Activated CD4-positive, CD25-positive, alpha-beta regulatory T cell treated with anti-CD3 and anti-CD28 coated beads, Interleukin-2, amount 50 U/mL, for 16 hours (primary cell): ENCODE measurements around the gene SERBP1.
"Not testable (repeated sequence)": the region's sequence is repeated elsewhere in the genome, so short reads cannot be mapped to it uniquely, and the experiment has no call there.

Experiments
- DNase-seq: peaks from one replicate; pipeline ENCODE4 v3.0.0-alpha.2; 2020; ENCODE audit warnings: low read depth, low spot score

The SERBP1 gene

DNA sequence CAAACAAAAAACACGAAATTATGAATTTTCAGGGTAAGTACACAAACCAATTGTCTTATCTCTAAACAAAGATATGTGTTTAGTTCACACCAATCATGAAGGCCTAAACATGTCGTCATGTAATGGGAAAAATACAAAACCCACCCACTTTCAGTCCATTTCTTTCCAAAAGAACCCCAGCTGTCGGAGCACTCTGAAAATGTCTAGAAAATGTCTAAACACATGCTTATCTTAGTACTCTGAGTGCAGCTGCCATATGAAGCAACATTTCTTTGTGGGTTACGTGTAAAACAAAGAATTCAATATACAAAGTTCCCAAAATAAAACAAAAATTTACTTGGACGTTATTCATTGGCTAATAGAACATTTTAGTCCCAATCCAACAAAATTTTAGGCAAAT is 22.7 kb downstream of the SERBP1 start:
- no peak for DNase-seq

- DNase-seq = no peak
Measured at GRCh38 chr1:67405473-67406245, 24.5 kb downstream of the SERBP1 start.

DNA sequence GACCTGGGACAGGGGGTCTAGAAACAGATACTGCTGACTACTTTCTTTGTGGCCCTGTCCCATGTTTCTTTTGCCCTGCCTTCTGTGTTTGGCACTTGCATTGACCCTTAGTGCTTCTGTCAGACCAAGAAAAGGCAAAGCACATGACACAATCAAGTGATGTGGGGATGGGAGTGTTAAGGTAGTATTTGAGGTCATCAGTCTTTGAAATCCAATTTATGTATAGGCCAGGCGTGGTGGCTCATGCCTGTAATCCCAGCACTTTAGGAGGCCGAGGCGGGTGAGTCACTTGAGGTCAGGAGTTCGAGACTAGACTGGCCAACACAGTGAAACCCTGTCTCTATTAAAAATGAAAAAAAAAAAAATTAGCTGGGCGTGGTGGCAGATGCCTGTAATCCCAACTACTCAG is 26.0 kb downstream of the SERBP1 start:
- no peak for DNase-seq

DNA sequence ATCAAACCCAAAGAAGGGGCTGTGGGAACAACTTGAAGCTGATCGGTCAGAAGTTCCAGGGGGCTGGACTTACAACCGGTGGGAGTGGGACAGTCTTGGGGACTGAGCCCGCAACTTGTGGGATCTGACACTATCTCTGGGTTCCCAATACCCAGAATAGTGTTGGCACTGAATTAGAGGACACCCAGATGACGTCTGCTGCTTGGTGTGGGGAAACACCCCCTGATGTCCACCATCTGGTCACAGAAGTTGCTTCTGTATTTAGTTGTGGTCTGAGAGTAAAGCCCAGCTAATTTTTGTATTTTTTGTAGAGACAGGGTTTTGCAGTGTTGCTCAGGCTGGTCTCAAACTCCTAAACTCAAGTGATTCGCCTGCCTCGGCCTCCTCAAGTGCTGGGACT is 28.8 kb downstream of the SERBP1 start:
- DNase-seq = no peak

- DNase-seq = not testable (repeated sequence)
Measured at GRCh38 chr1:67400029-67400786, 30.0 kb downstream of the SERBP1 start.

- DNase-seq = no peak
Measured at GRCh38 chr1:67399199-67399993, 30.8 kb downstream of the SERBP1 start.

DNA sequence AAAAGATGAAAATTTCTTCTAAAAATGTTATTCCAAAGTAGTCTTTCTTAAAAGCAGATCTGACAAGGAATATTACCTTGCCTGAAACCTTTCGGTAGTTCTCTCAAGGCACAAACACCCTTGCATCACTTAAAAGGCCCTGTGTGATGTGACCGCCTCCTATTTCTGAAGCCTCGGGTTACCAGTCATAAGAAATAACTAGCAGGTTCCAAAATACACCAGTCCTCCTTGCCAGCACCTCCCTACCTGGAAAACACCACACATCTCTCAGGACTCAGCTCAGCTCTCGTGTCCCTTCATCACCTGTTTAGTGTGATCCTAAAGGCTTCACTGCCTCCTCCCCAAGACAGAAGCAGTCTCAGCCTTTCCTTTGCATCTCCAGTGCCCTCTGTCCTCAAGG is 35.7 kb downstream of the SERBP1 start:
- DNase-seq = no peak

- DNase-seq = no peak
Measured at GRCh38 chr1:67393737-67394136, 36.5 kb downstream of the SERBP1 start.

DNA sequence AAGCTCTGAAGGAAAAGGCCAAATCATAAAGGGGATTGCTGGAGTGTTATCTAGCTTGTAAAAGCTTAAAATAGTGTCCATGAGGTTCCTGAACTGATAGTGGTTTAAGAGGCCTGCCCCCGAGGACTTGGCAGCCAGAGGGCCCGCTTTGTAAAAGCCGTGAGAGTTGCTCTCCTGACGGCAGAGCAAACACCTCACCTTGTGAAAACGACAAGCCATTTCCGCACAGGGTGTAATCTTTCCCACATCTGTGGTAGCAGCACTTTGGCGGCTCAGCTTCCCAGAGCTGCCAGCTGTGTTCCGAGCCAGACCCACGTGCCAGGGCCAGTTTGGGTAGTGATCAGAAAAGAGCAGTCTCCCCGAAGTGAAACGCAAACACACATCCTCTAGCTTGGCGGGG is 37.0 kb downstream of the SERBP1 start:
- DNase-seq = no peak

- no peak for DNase-seq
Measured at GRCh38 chr1:67390041-67390887, 39.9 kb downstream of the SERBP1 start.

DNA sequence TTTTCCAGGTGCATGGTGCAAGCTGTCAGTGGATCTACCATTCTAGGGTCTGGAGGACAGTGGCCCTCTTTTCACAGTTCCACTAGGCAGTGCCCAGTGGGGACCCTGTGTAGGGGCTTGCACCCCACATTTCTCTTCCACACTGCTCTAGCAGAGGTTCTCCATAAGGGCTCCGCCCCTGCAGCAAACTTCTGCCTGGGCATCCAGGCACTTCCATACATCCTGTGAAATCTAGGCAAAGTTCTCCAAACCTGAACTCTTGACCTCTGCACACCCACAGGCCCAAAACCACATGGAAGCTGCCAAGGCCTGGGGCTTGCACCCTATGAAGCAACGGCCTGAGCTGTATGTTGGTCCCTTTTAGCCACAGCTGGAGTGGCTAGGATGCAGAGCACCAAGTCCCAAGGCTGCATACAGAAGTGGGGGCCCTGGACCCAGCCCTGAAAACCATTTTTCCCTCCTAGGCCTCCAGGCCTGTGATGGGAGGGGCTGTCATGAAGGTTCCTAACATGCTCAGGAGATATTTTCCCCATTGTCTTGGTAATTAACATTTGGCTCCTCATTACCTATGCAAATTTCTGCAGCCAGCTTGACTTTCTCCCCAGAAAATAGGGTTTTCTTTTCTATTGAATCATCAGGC is 46.1 kb downstream of the SERBP1 start:
- DNase-seq = no peak

- no peak for DNase-seq
Measured at GRCh38 chr1:67382292-67382691, 47.9 kb downstream of the SERBP1 start.

- DNase-seq = no peak
Measured at GRCh38 chr1:67381154-67381553, 49.0 kb downstream of the SERBP1 start.

DNA sequence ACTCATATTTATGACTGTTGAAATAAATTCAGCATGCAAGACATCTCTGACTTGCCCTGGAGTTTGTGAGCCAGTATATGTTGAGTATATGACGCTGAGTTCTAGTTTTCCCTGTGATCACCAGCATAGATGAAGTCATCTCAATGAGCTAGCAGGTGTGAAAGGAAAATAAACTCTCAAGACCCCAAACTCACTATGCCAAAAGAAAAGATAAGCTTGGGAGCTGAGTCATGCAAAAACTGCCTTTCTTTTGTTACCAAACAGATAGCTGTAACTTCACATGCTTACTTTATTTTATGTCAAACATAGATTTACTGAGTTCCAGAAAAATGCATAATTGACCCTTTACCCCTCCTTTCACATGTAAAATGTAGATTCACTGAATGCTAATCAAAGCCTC is 52.9 kb downstream of the SERBP1 start:
- DNase-seq = no peak

DNA sequence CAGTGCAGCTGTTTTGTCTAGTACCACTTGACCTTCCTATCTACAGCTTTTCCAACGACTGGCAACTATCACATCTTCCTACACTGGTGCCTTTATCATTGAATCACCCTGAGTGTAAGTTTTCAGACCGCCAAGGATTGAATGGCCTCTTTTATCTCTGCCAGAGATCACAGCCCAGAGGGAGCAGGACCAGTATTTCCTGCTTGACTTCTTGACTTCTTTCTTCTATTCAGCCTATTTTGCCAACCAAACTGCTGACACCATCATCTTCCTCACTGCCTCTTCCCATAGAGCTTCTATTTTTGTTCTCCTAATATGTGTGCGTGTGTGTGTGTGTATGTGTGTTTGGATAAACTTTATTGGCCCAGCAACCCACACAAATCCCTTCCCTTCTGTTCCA is 53.8 kb downstream of the SERBP1 start:
- no peak for DNase-seq

- no peak for DNase-seq
Measured at GRCh38 chr1:67372898-67373297, 57.3 kb downstream of the SERBP1 start.

GRCh38 chr1:67372136-67372535 is 58.1 kb downstream of the SERBP1 start:
- DNase-seq = no peak

GRCh38 chr1:67371681-67372080 is 58.5 kb downstream of the SERBP1 start:
- DNase-seq = no peak

- no peak for DNase-seq
Measured at GRCh38 chr1:67371043-67371442, 59.2 kb downstream of the SERBP1 start.

- no peak for DNase-seq
Measured at GRCh38 chr1:67368046-67368514, 62.1 kb downstream of the SERBP1 start.
